H1 (cell line): Measurements from ENCODE around the gene SRRM4. TPM values are rescaled to one million over a fixed set of nuclear protein-coding genes. Genes with fewer than 3 reads are reported as not detected.

Experiments used
- CTCF ChIA-PET: fragments of 300-600 bp; sonication (Branson Sonifier 250); formaldehyde crosslinking; loops from one replicate; lab custom pipeline; 2021; ENCODE audit not compliant: partially characterized antibody; lab: Charles Lee
- POLR2A ChIA-PET: fragments of 300-600 bp; sonication (Branson Sonifier 250); formaldehyde crosslinking; loops from one replicate; lab custom pipeline; 2021; ENCODE audit warnings: inconsistent platforms; ENCODE audit not compliant: partially characterized antibody; lab: Charles Lee
- DNase-seq, 2 experiments: peaks; one replicate each; pipeline versions ENCODE4 v3.0.0 to v3.0.0-alpha.2; 2010 to 2022; ENCODE audit warnings: low spot score in 2 of 2, low read depth in 1 of 2, mixed read lengths in 1 of 2
- FAIRE-seq: peaks from 2 replicates; lab custom pipeline; 2011; peaks lifted over from hg19 to GRCh38; lab: Jason Lieb, UNC
- H2AFZ ChIP-seq: 2 replicates; pipeline ENCODE4 v1.8.1; 2012; ENCODE audit warnings: low read length, inconsistent platforms
- H2AK5ac ChIP-seq: 2 replicates; pipeline ENCODE4 v1.6.1; 2013; ENCODE audit warnings: low read depth, low read length
- H2BK120ac ChIP-seq: replicated peaks from 2 replicates; pipeline ENCODE3; 2013; ENCODE audit warnings: low read depth, low read length, inconsistent platforms
- H2BK12ac ChIP-seq: 2 replicates; pipeline ENCODE4 v1.6.1; 2013; ENCODE audit warnings: low read depth, low read length
- H2BK15ac ChIP-seq: 2 replicates; pipeline ENCODE4 v1.6.1; 2013; ENCODE audit warnings: low read length
- H2BK20ac ChIP-seq: 2 replicates; pipeline ENCODE4 v1.6.1; 2013; ENCODE audit warnings: low read length
- H2BK5ac ChIP-seq: 2 replicates; pipeline ENCODE4 v1.6.1; 2013; ENCODE audit warnings: low read depth, low read length
- H3K14ac ChIP-seq: 2 replicates; pipeline ENCODE4 v1.6.1; 2013; ENCODE audit warnings: inconsistent platforms; ENCODE audit not compliant: insufficient read length
- H3K18ac ChIP-seq: 2 replicates; pipeline ENCODE4 v1.6.1; 2013; ENCODE audit warnings: low read length; ENCODE audit errors: extremely low read depth
- H3K23ac ChIP-seq: 2 replicates; pipeline ENCODE4 v1.6.1; 2013; ENCODE audit warnings: inconsistent platforms; ENCODE audit not compliant: insufficient read length
- H3K23me2 ChIP-seq: 2 replicates; pipeline ENCODE4 v1.6.1; 2013; ENCODE audit warnings: low read depth, low read length
- H3K27ac ChIP-seq: 2 replicates; pipeline ENCODE4 v1.6.1; 2011; ENCODE audit warnings: low read depth, low read length, inconsistent platforms
- H3K27me3 ChIP-seq, 4 experiments: replicated peaks in 1 of 4; 1 replicate in 1 of 4; 2 replicates in 3 of 4; pipeline versions ENCODE4 v1.6.1 to v1.8.1; 2011 to 2013; ENCODE audit warnings: low read length in 3 of 4, mild to moderate bottlenecking in 3 of 4, inconsistent platforms in 2 of 4, mixed read lengths in 2 of 4, moderate library complexity in 1 of 4; ENCODE audit not compliant: control insufficient read depth in 3 of 4, insufficient read depth in 3 of 4; ENCODE audit errors: extremely low read depth in 1 of 4
- H3K36me3 ChIP-seq, 4 experiments: 2 replicates each; pipeline versions ENCODE4 v1.6.1 to v1.8.1; 2011 to 2013; ENCODE audit warnings: mild to moderate bottlenecking in 4 of 4, low read length in 3 of 4, moderate library complexity in 2 of 4, control low read depth in 1 of 4, inconsistent platforms in 1 of 4; ENCODE audit not compliant: insufficient read depth in 4 of 4, control insufficient read depth in 2 of 4
- H3K4ac ChIP-seq: replicated peaks from 2 replicates; pipeline ENCODE3; 2013; ENCODE audit warnings: low read length, low read depth, mixed read lengths, inconsistent platforms; ENCODE audit not compliant: insufficient read length
- H3K4me1 ChIP-seq, 4 experiments: replicated peaks in 1 of 4; 1 replicate in 1 of 4; 2 replicates in 3 of 4; pipeline versions ENCODE4 v1.6.1 to v1.8.1; 2011 to 2013; ENCODE audit warnings: low read length in 3 of 4, inconsistent platforms in 2 of 4, mixed read lengths in 1 of 4; ENCODE audit not compliant: insufficient read depth in 4 of 4, control insufficient read depth in 3 of 4
- H3K4me2 ChIP-seq, 2 experiments: 2 replicates each; pipeline versions ENCODE4 v1.6.1 to v1.8.1; 2011 to 2013; ENCODE audit warnings: low read depth in 2 of 2, low read length in 2 of 2, control low read depth in 1 of 2, inconsistent platforms in 1 of 2, mild to moderate bottlenecking in 1 of 2; ENCODE audit not compliant: insufficient read depth in 1 of 2
- H3K4me3 ChIP-seq, 4 experiments: fragments of 200-600, 300-600 bp in 1 of 4; sonication (generic), shearing (Covaris generic), sonication (Bioruptor Twin) in 1 of 4; 2 replicates each; pipeline versions ENCODE4 v1.5.1 to v1.8.1; 2011 to 2016; ENCODE audit warnings: low read length in 4 of 4, low read depth in 3 of 4, control low read depth in 2 of 4, inconsistent platforms in 2 of 4, mild to moderate bottlenecking in 2 of 4, mixed read lengths in 1 of 4, moderate library complexity in 1 of 4; ENCODE audit not compliant: insufficient read depth in 2 of 4; ENCODE audit errors: extremely low read depth in 1 of 4
- H3K56ac ChIP-seq: replicated peaks from 2 replicates; pipeline ENCODE3; 2013; ENCODE audit warnings: low read depth, mild to moderate bottlenecking, mixed read lengths, low read length, inconsistent platforms; ENCODE audit not compliant: insufficient read length
- H3K79me1 ChIP-seq: 2 replicates; pipeline ENCODE4 v1.6.1; 2013; ENCODE audit warnings: low read depth, low read length, control low read depth
- H3K79me2 ChIP-seq, 2 experiments: 2 replicates each; pipeline versions ENCODE4 v1.6.1 to v1.8.1; 2012 to 2013; ENCODE audit warnings: low read length in 2 of 2, mild to moderate bottlenecking in 2 of 2, inconsistent platforms in 1 of 2; ENCODE audit not compliant: insufficient read depth in 2 of 2, control insufficient read depth in 1 of 2
- H3K9ac ChIP-seq, 4 experiments: replicated peaks in 1 of 4; 1 replicate in 1 of 4; 2 replicates in 3 of 4; pipeline versions ENCODE4 v1.6.1 to v1.8.1; 2011 to 2013; ENCODE audit warnings: low read depth in 3 of 4, low read length in 3 of 4, control low read depth in 2 of 4, mild to moderate bottlenecking in 2 of 4, moderate library complexity in 2 of 4, inconsistent platforms in 1 of 4; ENCODE audit errors: extremely low read depth in 1 of 4
- H3K9me3 ChIP-seq, 2 experiments: 2 replicates each; pipeline versions ENCODE4 v1.6.1 to v1.8.1; 2012 to 2013; ENCODE audit warnings: mild to moderate bottlenecking in 2 of 2, moderate library complexity in 2 of 2, control low read depth in 1 of 2, inconsistent platforms in 1 of 2, low read depth in 1 of 2, low read length in 1 of 2, mixed read lengths in 1 of 2; ENCODE audit not compliant: insufficient read depth in 2 of 2
- H4K20me1 ChIP-seq, 2 experiments: replicated peaks in 1 of 2; 2 replicates each; pipeline versions ENCODE3 to v1.8.1; 2011 to 2013; ENCODE audit warnings: inconsistent platforms in 2 of 2, low read length in 2 of 2, mild to moderate bottlenecking in 1 of 2; ENCODE audit not compliant: insufficient read depth in 2 of 2, control insufficient read depth in 1 of 2
- H4K5ac ChIP-seq: 2 replicates; pipeline ENCODE4 v1.6.1; 2013; ENCODE audit warnings: low read length, low read depth, mixed read lengths, inconsistent platforms; ENCODE audit not compliant: insufficient read length
- H4K8ac ChIP-seq: 2 replicates; pipeline ENCODE4 v1.8.0; 2013; ENCODE audit warnings: mild to moderate bottlenecking, moderate library complexity, low read length, inconsistent platforms; ENCODE audit not compliant: insufficient read depth; ENCODE audit errors: extremely low read depth
- H4K91ac ChIP-seq: replicated peaks from 2 replicates; pipeline ENCODE3; 2013; ENCODE audit warnings: low read length, mixed read lengths, inconsistent platforms; ENCODE audit not compliant: insufficient read length
- BCL11A ChIP-seq, 2 experiments: IDR thresholded peaks; one replicate each; pipeline ENCODE4 v1.6.1; 2011; ENCODE audit warnings: low read depth in 2 of 2, low read length in 2 of 2, mild to moderate bottlenecking in 2 of 2
- CBX5 ChIP-seq: fragments of 300-800, 300-1000 bp; sonication (generic); IDR thresholded peaks from 2 replicates; pipeline ENCODE4 v1.7.1; 2016; ENCODE audit warnings: antibody characterized with exemption, low read length, low read depth
- JUND ChIP-seq: IDR thresholded peaks from 2 replicates; pipeline ENCODE4 v1.6.1; 2011; ENCODE audit warnings: mild to moderate bottlenecking, improper control_type of control experiment, low read length
- SAP30 ChIP-seq: fragments of 300-600 bp; sonication (generic); IDR thresholded peaks from 2 replicates; pipeline ENCODE4 v1.7.1; 2012; ENCODE audit warnings: low read length, moderate library complexity, mild to moderate bottlenecking, inconsistent platforms; ENCODE audit not compliant: insufficient read depth, insufficient replicate concordance
- SIN3A ChIP-seq, 2 experiments: IDR thresholded peaks in 1 of 2; conservative IDR thresholded peaks in 1 of 2; 2 replicates each; pipeline ENCODE4 v1.6.1; 2011 to 2012; ENCODE audit warnings: low read length in 2 of 2, improper control_type of control experiment in 1 of 2, low read depth in 1 of 2, mild to moderate bottlenecking in 1 of 2
- SIX5 ChIP-seq: IDR thresholded peaks from 2 replicates; pipeline ENCODE4 v1.6.1; 2011; ENCODE audit warnings: mild to moderate bottlenecking, low read depth, low read length
- USF2 ChIP-seq: IDR thresholded peaks from 2 replicates; pipeline ENCODE4 v1.6.1; 2011; ENCODE audit warnings: low read length, improper control_type of control experiment
- whole genome bisulfite sequencing, 2 experiments: shearing (Covaris generic) in 1 of 2; methylation state at CpG; one replicate each; pipeline versions ENCODE4 v1.1.6 to v1.1.7; 2013 to 2015; ENCODE audit warnings: low lambda C conversion rate in 2 of 2, mixed read lengths in 2 of 2, inconsistent platforms in 1 of 2, low coverage in 1 of 2, missing lambda C conversion rate in 1 of 2; ENCODE audit not compliant: insufficient replicate concordance in 2 of 2, insufficient coverage in 1 of 2, insufficient read length in 1 of 2; ENCODE audit errors: extremely low coverage in 1 of 2, missing lambda C conversion rate in 1 of 2; 5-methylcytosine and 5-hydroxymethylcytosine counted together
- polyA plus RNA-seq, 7 experiments: library from polyadenylated mRNA; depleted of rRNA in 3 of 7; stranded (reverse) in 5 of 7; unstranded in 2 of 7; fragments of >200 nt in 5 of 7; fragments of 200-250 nt in 2 of 7; gene quantifications; 1 replicate in 5 of 7; 2 replicates in 1 of 7; 4 replicates in 1 of 7; pipeline versions ENCODE4 v1.2.1 to v1.2.3, GENCODE V29; 2011 to 2013; ENCODE audit warnings: missing spikeins in 2 of 7, mixed read lengths in 2 of 7
- total RNA-seq: library from RNA; stranded (reverse); fragmentation: NEBNext Ultra II Directional; extraction: Animal tissue kit (Norgen Biotek cat#: 25700); gene quantifications from 2 replicates; pipeline ENCODE4 v1.2.1, GENCODE V29; 2021
- TF ChIP-seq, protein P1 (sequence below), 3 experiments: IDR thresholded peaks; 1 replicate in 2 of 3; 2 replicates in 1 of 3; pipeline versions ENCODE4 v1.5.1 to v1.6.1; 2011; ENCODE audit warnings: low read length in 3 of 3, mild to moderate bottlenecking in 3 of 3, inconsistent platforms in 2 of 3, low read depth in 1 of 3, moderate library complexity in 1 of 3; ENCODE audit not compliant: insufficient read depth in 1 of 3; ENCODE audit errors: control extremely low read depth in 1 of 3

The SRRM4 gene
- total and polyA plus RNA-seq, 2 of the 8 experiments (the other 6 are each of a cell fraction or from before 2014, with no cell fraction given) = 0.53 to 1.1 TPM

- no peak for DNase-seq
- CTCF ChIA-PET = interaction anchor here (0.6 to 3.4 kb wide), 6 partner anchors 9 to 109 kb away, joined by 3 to 10 read pairs (median 4); no protein-coding TSS in a partner anchor
- TF ChIP-seq SAP30 (no peak), CBX5 (no peak), SIN3A (conservative IDR thresholded peaks at IDR 0.05 in 1 of 2, IDR thresholded peaks at IDR 0.05 in 1 of 2; ENCODE audit: low read depth in 1 of 2, low read length in 2 of 2) (no peak), BCL11A (IDR thresholded peaks at IDR 0.05; ENCODE audit: low read depth in 2 of 2, low read length in 2 of 2) (no peak), SIX5 (no peak), USF2 (no peak), JUND (no peak)
- TF ChIP-seq, protein P1, sequence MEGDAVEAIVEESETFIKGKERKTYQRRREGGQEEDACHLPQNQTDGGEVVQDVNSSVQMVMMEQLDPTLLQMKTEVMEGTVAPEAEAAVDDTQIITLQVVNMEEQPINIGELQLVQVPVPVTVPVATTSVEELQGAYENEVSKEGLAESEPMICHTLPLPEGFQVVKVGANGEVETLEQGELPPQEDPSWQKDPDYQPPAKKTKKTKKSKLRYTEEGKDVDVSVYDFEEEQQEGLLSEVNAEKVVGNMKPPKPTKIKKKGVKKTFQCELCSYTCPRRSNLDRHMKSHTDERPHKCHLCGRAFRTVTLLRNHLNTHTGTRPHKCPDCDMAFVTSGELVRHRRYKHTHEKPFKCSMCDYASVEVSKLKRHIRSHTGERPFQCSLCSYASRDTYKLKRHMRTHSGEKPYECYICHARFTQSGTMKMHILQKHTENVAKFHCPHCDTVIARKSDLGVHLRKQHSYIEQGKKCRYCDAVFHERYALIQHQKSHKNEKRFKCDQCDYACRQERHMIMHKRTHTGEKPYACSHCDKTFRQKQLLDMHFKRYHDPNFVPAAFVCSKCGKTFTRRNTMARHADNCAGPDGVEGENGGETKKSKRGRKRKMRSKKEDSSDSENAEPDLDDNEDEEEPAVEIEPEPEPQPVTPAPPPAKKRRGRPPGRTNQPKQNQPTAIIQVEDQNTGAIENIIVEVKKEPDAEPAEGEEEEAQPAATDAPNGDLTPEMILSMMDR (IDR thresholded peaks at IDR 0.05; ENCODE audit: control extremely low read depth in 1 of 3, insufficient read depth in 1 of 3, low read depth in 1 of 3, low read length in 3 of 3) = no peak
Measured at GRCh38 chr12:119068129-119068856, 87.0 kb downstream of the SRRM4 start.

More at GRCh38 chr12:119068129-119068856, 87.0 kb downstream of the SRRM4 start:
- no peak overlapping the region for H3K27ac ChIP-seq
- FAIRE-seq = no peak
- no peak overlapping the region for H4K8ac ChIP-seq
- no peak overlapping the region for H4K91ac ChIP-seq
- no peak overlapping the region for H3K4ac ChIP-seq
- no peak overlapping the region for H3K23ac ChIP-seq
- no peaks in the 10 kb centered on the region; the same call in 1 of the 2 replicates for H3K23me2 ChIP-seq
- no peak overlapping the region for H4K5ac ChIP-seq
- no peaks in the 10 kb centered on the region for H3K79me2 ChIP-seq
- H3K14ac ChIP-seq = no peak overlapping the region
- no peak overlapping the region for H2AK5ac ChIP-seq
- H2BK12ac ChIP-seq = no peak overlapping the region
- H3K4me3 ChIP-seq = no peak overlapping the region
- H2AFZ ChIP-seq = no peak overlapping the region
- no peak overlapping the region for H2BK120ac ChIP-seq
- H3K4me2 ChIP-seq = no peak overlapping the region; a peak in 1 of 4 replicates
- no peaks in the 10 kb centered on the region for H4K20me1 ChIP-seq
- H3K9me3 ChIP-seq = no peaks in the 10 kb centered on the region
- no peak overlapping the region for H3K18ac ChIP-seq
- no peak overlapping the region for H2BK20ac ChIP-seq
- POLR2A ChIA-PET = no interaction called here
- H3K4me1 ChIP-seq = peaks cover 0 to 14% (median under 1%) of the 10 kb centered on the region in 4 experiments; a peak in 1 of 7 replicates
- no peaks in the 10 kb centered on the region; a peak in 2 of 7 replicates for H3K27me3 ChIP-seq
- H2BK15ac ChIP-seq = no peak overlapping the region
- H2BK5ac ChIP-seq = no peak overlapping the region
- no peak overlapping the region for H3K56ac ChIP-seq
- H3K79me1 ChIP-seq = no peaks in the 10 kb centered on the region
- H3K9ac ChIP-seq = no peak overlapping the region
- WGBS, 2 experiments = 81% methylated on average over 9 of the region's 9 CpGs; no CpG with 5 or more reads in 1 of the 2 experiments
- H3K36me3 ChIP-seq = no peaks in the 10 kb centered on the region
